ENCODE results near the gene EDA. TPM values are rescaled to one million over a fixed set of nuclear protein-coding genes. Genes with fewer than 3 reads are reported as not detected.

Gene EDA
- total RNA-seq = 6.1 TPM

DNA sequence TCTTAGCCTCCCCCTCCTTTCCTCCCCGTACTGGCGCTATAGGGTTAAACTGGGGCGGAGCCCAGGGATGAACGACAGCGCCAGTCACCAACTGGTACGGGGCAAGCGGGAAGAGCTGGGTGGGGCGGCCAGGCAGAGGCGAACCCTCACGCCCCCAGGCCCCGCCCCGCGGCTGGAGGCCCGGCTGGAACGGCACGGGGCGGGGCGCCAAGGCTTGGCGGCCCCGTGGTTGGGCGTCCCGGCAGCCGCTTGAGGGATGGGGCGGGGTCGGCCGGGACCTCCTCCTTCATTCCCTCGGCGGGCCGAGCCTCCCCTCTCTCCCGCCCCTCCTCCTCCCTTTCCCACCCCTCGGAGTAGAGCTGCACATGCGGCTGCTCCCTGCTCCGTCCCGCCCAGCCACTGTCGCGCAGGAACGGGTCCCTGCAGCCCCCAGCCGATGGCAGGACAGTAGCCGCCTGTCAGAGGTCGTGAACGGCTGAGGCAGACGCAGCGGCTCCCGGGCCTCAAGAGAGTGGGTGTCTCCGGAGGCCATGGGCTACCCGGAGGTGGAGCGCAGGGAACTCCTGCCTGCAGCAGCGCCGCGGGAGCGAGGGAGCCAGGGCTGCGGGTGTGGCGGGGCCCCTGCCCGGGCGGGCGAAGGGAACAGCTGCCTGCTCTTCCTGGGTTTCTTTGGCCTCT, at the start of gene EDA:
Gene EDA, plus strand, starts transcription at position 335 of the 678 bp plus-strand sequence.
- Histone ChIP-seq H3K36me3 (no peaks in the 10 kb centered on the region), H3K4me1 (no peaks in the 10 kb centered on the region), H3K27ac (peak within 1 kb of the TSS; percentile 55), H3K4me3 (peak within 1 kb of the TSS; percentile 49 to 58), H3K9me3 (no peaks in the 10 kb centered on the region), H3K27me3 (no peaks in the 10 kb centered on the region)
- intact Hi-C loops (cut with DNase I) = no loop called here
- DNase-seq (ENCODE audit: extremely low spot score in 2 of 2) = peak in 1 of 2 donors; percentile 83
- peak in 1 of 2 donors; percentile 61 for TF ChIP-seq POLR2AphosphoS5 (IDR thresholded peaks at IDR 0.05; ENCODE audit: insufficient read depth in 1 of 2, low read depth in 1 of 2)
- TF ChIP-seq, protein P1, sequence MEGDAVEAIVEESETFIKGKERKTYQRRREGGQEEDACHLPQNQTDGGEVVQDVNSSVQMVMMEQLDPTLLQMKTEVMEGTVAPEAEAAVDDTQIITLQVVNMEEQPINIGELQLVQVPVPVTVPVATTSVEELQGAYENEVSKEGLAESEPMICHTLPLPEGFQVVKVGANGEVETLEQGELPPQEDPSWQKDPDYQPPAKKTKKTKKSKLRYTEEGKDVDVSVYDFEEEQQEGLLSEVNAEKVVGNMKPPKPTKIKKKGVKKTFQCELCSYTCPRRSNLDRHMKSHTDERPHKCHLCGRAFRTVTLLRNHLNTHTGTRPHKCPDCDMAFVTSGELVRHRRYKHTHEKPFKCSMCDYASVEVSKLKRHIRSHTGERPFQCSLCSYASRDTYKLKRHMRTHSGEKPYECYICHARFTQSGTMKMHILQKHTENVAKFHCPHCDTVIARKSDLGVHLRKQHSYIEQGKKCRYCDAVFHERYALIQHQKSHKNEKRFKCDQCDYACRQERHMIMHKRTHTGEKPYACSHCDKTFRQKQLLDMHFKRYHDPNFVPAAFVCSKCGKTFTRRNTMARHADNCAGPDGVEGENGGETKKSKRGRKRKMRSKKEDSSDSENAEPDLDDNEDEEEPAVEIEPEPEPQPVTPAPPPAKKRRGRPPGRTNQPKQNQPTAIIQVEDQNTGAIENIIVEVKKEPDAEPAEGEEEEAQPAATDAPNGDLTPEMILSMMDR (IDR thresholded peaks at IDR 0.05) = no peak
- no peak for TF ChIP-seq POLR2A (IDR thresholded peaks at IDR 0.05)

DNA sequence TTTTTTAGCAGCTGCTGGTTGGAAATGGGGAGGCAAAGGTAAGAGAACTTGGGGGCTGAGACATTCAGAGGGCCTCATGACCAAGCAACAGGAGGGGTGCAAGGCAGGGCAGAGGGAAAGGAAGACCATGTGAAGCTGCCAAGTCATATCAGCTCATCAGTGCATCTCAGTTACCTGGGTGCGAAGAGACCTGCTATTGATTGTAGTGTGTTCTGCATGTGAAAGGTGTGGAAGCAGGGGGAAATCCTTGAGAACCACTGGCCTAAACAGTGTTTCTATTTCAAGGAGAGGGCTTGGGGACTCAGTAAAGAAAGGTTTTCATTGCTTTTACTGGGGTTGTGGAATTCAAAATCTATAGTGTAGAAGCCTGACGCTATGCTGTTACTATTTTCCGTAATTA, 47.1 kb upstream of the EDA start:
- H3K4me1 ChIP-seq = no peaks in the 10 kb centered on the region
- no peak for DNase-seq (ENCODE audit: extremely low spot score in 2 of 2)
- H3K4me3 ChIP-seq = no peak overlapping the region
- no peaks in the 10 kb centered on the region for H3K27me3 ChIP-seq
- H3K36me3 ChIP-seq = no peaks in the 10 kb centered on the region
- intact Hi-C loops (cut with DNase I) = no loop called here
- H3K27ac ChIP-seq = no peak overlapping the region
- TF ChIP-seq POLR2A (IDR thresholded peaks at IDR 0.05) (no peak), POLR2AphosphoS5 (IDR thresholded peaks at IDR 0.05; ENCODE audit: insufficient read depth in 1 of 2, low read depth in 1 of 2) (no peak)
- H3K9me3 ChIP-seq = no peaks in the 10 kb centered on the region

DNA sequence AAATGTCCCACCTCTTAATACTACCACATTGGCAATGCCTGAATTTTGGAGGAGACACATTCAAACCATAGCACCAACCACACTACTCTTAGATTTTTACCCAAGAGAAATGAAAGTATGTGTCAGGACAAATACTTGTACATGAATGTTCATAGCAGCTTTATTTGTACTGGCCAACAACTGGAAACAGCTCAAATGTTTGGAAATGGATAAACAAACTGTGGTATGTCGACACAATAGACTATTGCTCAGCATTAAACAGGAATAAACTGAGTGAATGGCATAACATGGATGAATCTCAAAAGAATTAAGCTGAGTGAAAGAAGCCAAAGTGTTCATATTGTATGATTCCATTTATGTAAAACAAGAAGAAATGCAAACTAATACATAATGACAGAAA, 18.5 kb upstream of the EDA start:
- intact Hi-C loops (cut with DNase I) = loop anchor here (5.0 kb wide), 1 partner anchor 865 kb away; no protein-coding TSS in a partner anchor
- TF ChIP-seq POLR2AphosphoS5 (IDR thresholded peaks at IDR 0.05; ENCODE audit: insufficient read depth in 1 of 2, low read depth in 1 of 2) = no peak
- TF ChIP-seq, protein P1 (IDR thresholded peaks at IDR 0.05) = no peak
- no peak for TF ChIP-seq POLR2A (IDR thresholded peaks at IDR 0.05)
- no peaks in the 10 kb centered on the region for H3K36me3 ChIP-seq

DNA sequence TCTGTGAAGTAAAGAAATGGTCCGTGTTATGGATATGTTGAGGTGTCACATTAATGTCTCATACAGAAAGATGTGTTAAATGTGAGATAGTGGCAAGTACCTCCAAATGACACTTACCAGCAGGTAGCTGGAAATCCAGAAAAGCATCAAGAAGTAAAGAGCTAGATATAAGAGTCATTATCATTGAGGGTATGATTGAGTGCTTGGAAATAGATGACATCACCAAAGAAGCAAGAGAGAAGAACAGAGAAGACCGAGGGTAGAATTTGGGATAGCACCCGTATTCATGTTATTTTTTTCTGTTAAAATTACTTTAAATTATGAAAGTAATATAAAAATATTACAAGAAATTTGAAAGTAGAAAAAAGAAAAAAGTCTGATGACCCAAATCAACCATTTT, 15.7 kb upstream of the EDA start:
- Histone ChIP-seq H3K4me3 (no peak overlapping the region), H3K4me1 (no peaks in the 10 kb centered on the region), H3K27ac (no peak overlapping the region), H3K9me3 (no peaks in the 10 kb centered on the region), H3K27me3 (no peaks in the 10 kb centered on the region), H3K36me3 (no peaks in the 10 kb centered on the region)
- DNase-seq (ENCODE audit: extremely low spot score in 2 of 2) = no peak
- no peak for TF ChIP-seq POLR2A (IDR thresholded peaks at IDR 0.05)
- TF ChIP-seq, protein P1 (IDR thresholded peaks at IDR 0.05) = no peak
- no peak for TF ChIP-seq POLR2AphosphoS5 (IDR thresholded peaks at IDR 0.05; ENCODE audit: insufficient read depth in 1 of 2, low read depth in 1 of 2)
- intact Hi-C loops (cut with DNase I) = no loop called here

More for the DNA sequence above, 18.5 kb upstream of the EDA start:
- Histone ChIP-seq H3K4me1 (no peaks in the 10 kb centered on the region), H3K27me3 (no peaks in the 10 kb centered on the region), H3K27ac (no peak overlapping the region), H3K9me3 (no peaks in the 10 kb centered on the region), H3K4me3 (no peak overlapping the region)
- DNase-seq (ENCODE audit: extremely low spot score in 2 of 2) = no peak

DNA sequence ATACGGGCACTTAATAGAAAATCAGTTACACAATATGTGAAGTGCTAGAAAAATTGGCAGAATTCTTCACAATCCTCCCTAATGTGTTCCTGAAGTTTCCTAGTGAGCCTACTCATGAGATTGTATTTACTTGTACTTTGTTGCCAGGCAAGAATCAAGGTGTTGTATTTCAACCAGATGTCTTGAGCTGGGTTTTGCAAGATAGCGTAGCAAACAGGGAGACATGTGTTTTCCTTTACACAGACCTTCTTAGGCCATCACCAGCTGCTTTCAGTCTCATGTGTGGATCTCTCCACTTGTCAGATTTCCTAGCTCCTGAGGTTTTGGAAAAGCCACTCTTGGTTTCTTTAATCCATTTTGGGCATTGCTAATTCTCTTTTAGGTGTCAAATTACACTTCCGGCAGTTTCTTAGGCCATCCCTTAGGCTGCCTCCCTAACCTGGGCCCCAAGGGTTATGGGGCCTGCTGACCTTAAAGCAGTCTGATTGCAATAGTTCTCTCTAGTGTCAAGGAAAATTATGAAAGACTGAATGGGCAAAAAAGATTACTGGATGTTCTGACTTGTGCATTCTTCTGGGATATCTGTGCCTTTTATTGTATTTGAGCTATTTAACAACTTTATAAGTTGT, 12.2 kb upstream of the EDA start:
- H3K36me3 ChIP-seq = no peaks in the 10 kb centered on the region
- DNase-seq (ENCODE audit: extremely low spot score in 2 of 2) = no peak
- no peak overlapping the region for H3K27ac ChIP-seq
- TF ChIP-seq POLR2AphosphoS5 (IDR thresholded peaks at IDR 0.05; ENCODE audit: insufficient read depth in 1 of 2, low read depth in 1 of 2) (no peak), POLR2A (IDR thresholded peaks at IDR 0.05) (no peak)
- TF ChIP-seq, protein P1 (IDR thresholded peaks at IDR 0.05) = no peak
- intact Hi-C loops (cut with DNase I) = no loop called here
- H3K27me3 ChIP-seq = no peaks in the 10 kb centered on the region
- no peaks in the 10 kb centered on the region for H3K4me1 ChIP-seq
- H3K4me3 ChIP-seq = no peak overlapping the region
- no peaks in the 10 kb centered on the region for H3K9me3 ChIP-seq

Measured in vagina (tissue), 2 donors.